Prostate gland (tissue), 2 donors: ENCODE results near the gene GMPPA.

Experiments used
- CTCF ChIP-seq, 4 experiments: fragments of 200-600 bp in 2 of 4; fragments of 450-650 bp in 2 of 4; sonication (generic) in 2 of 4; IDR thresholded peaks; 1 replicate in 3 of 4; 2 replicates in 1 of 4; pipeline ENCODE4 v1.5.1; 2016 to 2019; ENCODE audit warnings: antibody characterized with exemption in 4 of 4, mild to moderate bottlenecking in 2 of 4, moderate library complexity in 2 of 4
- POLR2A ChIP-seq: fragments of 450-650 bp; IDR thresholded peaks from one replicate; pipeline ENCODE4 v1.6.1; 2016; ENCODE audit warnings: antibody characterized with exemption, mild to moderate bottlenecking

GRCh38 chr2:219460424-219460926 is 38.2 kb upstream of the GMPPA start:
- TF ChIP-seq CTCF (IDR thresholded peaks at IDR 0.05) (no peak), POLR2A (peak; percentile 13)
